ENCODE data around the gene ZC3H14.

Gene ZC3H14

GRCh38 chr14:88669346-88669745 is 106.5 kb downstream of the ZC3H14 start:
- DNase-seq (ENCODE audit: low read depth in 1 of 2, low spot score in 1 of 2) = no peak

All from stimulated activated CD4-positive, alpha-beta T cell treated with anti-CD3 and anti-CD28 coated beads, Interleukin-15, amount 100 ng/mL, for 1 hour (primary cell).